NCI-H82 treated with DMSO at 0.1 percent for 48 hours (cell line): Measurements from ENCODE around the gene NRXN3.

Experiments used
- DNase-seq: peaks from one replicate; lab custom pipeline; 2025; ENCODE audit not compliant: unreplicated experiment; lab: John Stamatoyannopoulos, UW

NRXN3 gene

GRCh38 chr14:79043194-79043889 is 873.2 kb downstream of the NRXN3 start:
- DNase-seq: no peak

- no peak for DNase-seq
Measured at GRCh38 chr14:79044894-79045624, 874.9 kb downstream of the NRXN3 start.

GRCh38 chr14:79050787-79051727 is 880.9 kb downstream of the NRXN3 start:
- no peak for DNase-seq

GRCh38 chr14:79051742-79052141 is 881.6 kb downstream of the NRXN3 start:
- no peak for DNase-seq

- DNase-seq: no peak
Measured at GRCh38 chr14:79056879-79057278, 886.7 kb downstream of the NRXN3 start.

- no peak for DNase-seq
Measured at GRCh38 chr14:79057333-79057732, 887.2 kb downstream of the NRXN3 start.

GRCh38 chr14:79062226-79062625 is 892.1 kb downstream of the NRXN3 start:
- no peak for DNase-seq

GRCh38 chr14:79064214-79064613 is 894.0 kb downstream of the NRXN3 start:
- DNase-seq: no peak

GRCh38 chr14:79074510-79074909 is 904.3 kb downstream of the NRXN3 start:
- DNase-seq: no peak

GRCh38 chr14:79076428-79076827 is 906.3 kb downstream of the NRXN3 start:
- no peak for DNase-seq

- DNase-seq: no peak
Measured at GRCh38 chr14:79077096-79077495, 906.9 kb downstream of the NRXN3 start.

- no peak for DNase-seq
Measured at GRCh38 chr14:79080040-79080439, 909.9 kb downstream of the NRXN3 start.

GRCh38 chr14:79082883-79083282 is 912.7 kb downstream of the NRXN3 start:
- no peak for DNase-seq

GRCh38 chr14:79083356-79083755 is 913.2 kb downstream of the NRXN3 start:
- no peak for DNase-seq

- no peak for DNase-seq
Measured at GRCh38 chr14:79084861-79085260, 914.7 kb downstream of the NRXN3 start.

- no peak for DNase-seq
Measured at GRCh38 chr14:79089576-79089975, 919.4 kb downstream of the NRXN3 start.

GRCh38 chr14:79090641-79091180 is 920.5 kb downstream of the NRXN3 start:
- no peak for DNase-seq

- no peak for DNase-seq
Measured at GRCh38 chr14:79091381-79091963, 921.3 kb downstream of the NRXN3 start.

GRCh38 chr14:79093531-79093930 is 923.4 kb downstream of the NRXN3 start:
- no peak for DNase-seq

- no peak for DNase-seq
Measured at GRCh38 chr14:79094951-79095350, 924.8 kb downstream of the NRXN3 start.

GRCh38 chr14:79096811-79097210 is 926.6 kb downstream of the NRXN3 start:
- no peak for DNase-seq
